ENCODE data around the gene PAK5.

The PAK5 gene

GRCh38 chr20:9571783-9572182 is 267.1 kb downstream of the PAK5 start:
- no peak for TF ChIP-seq POLR2AphosphoS5 (IDR thresholded peaks at IDR 0.05; ENCODE audit: low read depth, low read length)
- TF ChIP-seq TAF1 (IDR thresholded peaks at IDR 0.05; ENCODE audit: borderline replicate concordance, low read depth, low read length): no peak
- no peak for TF ChIP-seq POLR2A (IDR thresholded peaks at IDR 0.05; ENCODE audit: low read depth, low read length)
- DNase-seq (ENCODE audit: insufficient read length) (no peak), FAIRE-seq (no peak)

GRCh38 chr20:9570612-9571011 is 268.3 kb downstream of the PAK5 start:
- DNase-seq (ENCODE audit: insufficient read length): no peak
- TF ChIP-seq POLR2AphosphoS5 (IDR thresholded peaks at IDR 0.05; ENCODE audit: low read depth, low read length) (no peak), POLR2A (IDR thresholded peaks at IDR 0.05; ENCODE audit: low read depth, low read length) (no peak), TAF1 (IDR thresholded peaks at IDR 0.05; ENCODE audit: borderline replicate concordance, low read depth, low read length) (no peak)

GRCh38 chr20:9566977-9567376 is 271.9 kb downstream of the PAK5 start:
- no peak for FAIRE-seq
- DNase-seq (ENCODE audit: insufficient read length): no peak
- no peak for TF ChIP-seq TAF1 (IDR thresholded peaks at IDR 0.05; ENCODE audit: borderline replicate concordance, low read depth, low read length)
- no peak for TF ChIP-seq POLR2A (IDR thresholded peaks at IDR 0.05; ENCODE audit: low read depth, low read length)
- TF ChIP-seq POLR2AphosphoS5 (IDR thresholded peaks at IDR 0.05; ENCODE audit: low read depth, low read length): no peak

More at GRCh38 chr20:9570612-9571011, 268.3 kb downstream of the PAK5 start:
- no peak for FAIRE-seq

- no peak for TF ChIP-seq TAF1 (IDR thresholded peaks at IDR 0.05; ENCODE audit: borderline replicate concordance, low read depth, low read length)
- TF ChIP-seq POLR2AphosphoS5 (IDR thresholded peaks at IDR 0.05; ENCODE audit: low read depth, low read length): no peak
- no peak for TF ChIP-seq POLR2A (IDR thresholded peaks at IDR 0.05; ENCODE audit: low read depth, low read length)
- no peak for FAIRE-seq
- DNase-seq (ENCODE audit: insufficient read length): no peak
Observed at GRCh38 chr20:9565910-9566550, 272.8 kb downstream of the PAK5 start.

GRCh38 chr20:9557411-9557810 is 281.5 kb downstream of the PAK5 start:
- no peak for FAIRE-seq
- DNase-seq (ENCODE audit: insufficient read length): no peak
- TF ChIP-seq POLR2AphosphoS5 (IDR thresholded peaks at IDR 0.05; ENCODE audit: low read depth, low read length) (no peak), POLR2A (IDR thresholded peaks at IDR 0.05; ENCODE audit: low read depth, low read length) (no peak), TAF1 (IDR thresholded peaks at IDR 0.05; ENCODE audit: borderline replicate concordance, low read depth, low read length) (no peak)

- no peak for TF ChIP-seq TAF1 (IDR thresholded peaks at IDR 0.05; ENCODE audit: borderline replicate concordance, low read depth, low read length)
- TF ChIP-seq POLR2A (IDR thresholded peaks at IDR 0.05; ENCODE audit: low read depth, low read length): no peak
- TF ChIP-seq POLR2AphosphoS5 (IDR thresholded peaks at IDR 0.05; ENCODE audit: low read depth, low read length): no peak
- FAIRE-seq (no peak), DNase-seq (ENCODE audit: insufficient read length) (no peak)
Observed at GRCh38 chr20:9555781-9556180, 283.1 kb downstream of the PAK5 start.

GRCh38 chr20:9551808-9552550 is 286.9 kb downstream of the PAK5 start:
- FAIRE-seq: no peak
- no peak for TF ChIP-seq POLR2AphosphoS5 (IDR thresholded peaks at IDR 0.05; ENCODE audit: low read depth, low read length)
- no peak for TF ChIP-seq POLR2A (IDR thresholded peaks at IDR 0.05; ENCODE audit: low read depth, low read length)
- TF ChIP-seq TAF1 (IDR thresholded peaks at IDR 0.05; ENCODE audit: borderline replicate concordance, low read depth, low read length): no peak
- no peak for DNase-seq (ENCODE audit: insufficient read length)

- DNase-seq (ENCODE audit: insufficient read length): no peak
- TF ChIP-seq POLR2AphosphoS5 (IDR thresholded peaks at IDR 0.05; ENCODE audit: low read depth, low read length) (no peak), POLR2A (IDR thresholded peaks at IDR 0.05; ENCODE audit: low read depth, low read length) (no peak), TAF1 (IDR thresholded peaks at IDR 0.05; ENCODE audit: borderline replicate concordance, low read depth, low read length) (no peak)
- FAIRE-seq: no peak
Observed at GRCh38 chr20:9550871-9551270, 288.0 kb downstream of the PAK5 start.

- FAIRE-seq (no peak), DNase-seq (ENCODE audit: insufficient read length) (no peak)
- no peak for TF ChIP-seq TAF1 (IDR thresholded peaks at IDR 0.05; ENCODE audit: borderline replicate concordance, low read depth, low read length)
- TF ChIP-seq POLR2AphosphoS5 (IDR thresholded peaks at IDR 0.05; ENCODE audit: low read depth, low read length): no peak
- TF ChIP-seq POLR2A (IDR thresholded peaks at IDR 0.05; ENCODE audit: low read depth, low read length): no peak
Observed at GRCh38 chr20:9550283-9550682, 288.6 kb downstream of the PAK5 start.

- no peak for TF ChIP-seq TAF1 (IDR thresholded peaks at IDR 0.05; ENCODE audit: borderline replicate concordance, low read depth, low read length)
- no peak for TF ChIP-seq POLR2A (IDR thresholded peaks at IDR 0.05; ENCODE audit: low read depth, low read length)
- TF ChIP-seq POLR2AphosphoS5 (IDR thresholded peaks at IDR 0.05; ENCODE audit: low read depth, low read length): no peak
- DNase-seq (ENCODE audit: insufficient read length): no peak
- no peak for FAIRE-seq
Observed at GRCh38 chr20:9543214-9543613, 295.7 kb downstream of the PAK5 start.

- no peak for TF ChIP-seq POLR2A (IDR thresholded peaks at IDR 0.05; ENCODE audit: low read depth, low read length)
- TF ChIP-seq POLR2AphosphoS5 (IDR thresholded peaks at IDR 0.05; ENCODE audit: low read depth, low read length): no peak
- TF ChIP-seq TAF1 (IDR thresholded peaks at IDR 0.05; ENCODE audit: borderline replicate concordance, low read depth, low read length): no peak
- DNase-seq (ENCODE audit: insufficient read length): no peak
- FAIRE-seq: no peak
Observed at GRCh38 chr20:9535449-9535848, 303.4 kb downstream of the PAK5 start.

GRCh38 chr20:9534025-9534424 is 304.9 kb downstream of the PAK5 start:
- DNase-seq (ENCODE audit: insufficient read length): no peak
- TF ChIP-seq POLR2A (IDR thresholded peaks at IDR 0.05; ENCODE audit: low read depth, low read length) (no peak), TAF1 (IDR thresholded peaks at IDR 0.05; ENCODE audit: borderline replicate concordance, low read depth, low read length) (no peak), POLR2AphosphoS5 (IDR thresholded peaks at IDR 0.05; ENCODE audit: low read depth, low read length) (no peak)
- no peak for FAIRE-seq
